Measurements from ENCODE around the gene ACBD6. TPM values are rescaled to one million over a fixed set of nuclear protein-coding genes. Genes with fewer than 3 reads are reported as not detected.

Gene ACBD6
- total and polyA plus RNA-seq, 2 donors (not counting 1 experiment from before 2014, with no cell fraction given): 52.9 to 80.9 TPM

- H3K9me3 Mint-ChIP-seq (ENCODE audit: insufficient read depth): no peaks in the 10 kb centered on the region
- Histone ChIP-seq H2AFZ (ENCODE audit: insufficient read depth, low read depth, low read length, poor library complexity, severe bottlenecking) (no peak overlapping the region), H3K27me3 (replicated peaks in 1 of 4; ENCODE audit: control extremely low read depth in 1 of 4, control insufficient read depth in 3 of 4, insufficient read depth in 4 of 4, low read length in 3 of 4) (peaks cover 0 to 4% (median 0%) of the 10 kb centered on the region in 4 experiments), H3K9ac (ENCODE audit: low read length) (no peak overlapping the region), H4K20me1 (ENCODE audit: control insufficient read depth, insufficient read depth, low read length, poor library complexity, severe bottlenecking) (no peaks in the 10 kb centered on the region), H3K4me3 (ENCODE audit: control extremely low read depth in 1 of 5, extremely low read depth in 1 of 5, insufficient read depth in 1 of 5, low read depth in 2 of 5, low read length in 4 of 5) (no peak overlapping the region), H3K4me1 (ENCODE audit: control insufficient read depth in 2 of 2, insufficient read depth in 2 of 2, low read length in 2 of 2) (no peaks in the 10 kb centered on the region), H3K27ac (ENCODE audit: low read length in 2 of 2) (no peak overlapping the region), H3K36me3 (replicated peaks in 1 of 2; ENCODE audit: control extremely low read depth in 1 of 2, control insufficient read depth in 1 of 2, extremely low read depth in 1 of 2, insufficient read depth in 2 of 2, low read length in 1 of 2) (no peaks in the 10 kb centered on the region), H3K4me2 (replicated peaks; ENCODE audit: low read depth, low read length, poor library complexity, severe bottlenecking) (no peak overlapping the region), H3K79me2 (ENCODE audit: control insufficient read depth, insufficient read depth, low read length) (no peaks in the 10 kb centered on the region), H3K9me3 (ENCODE audit: control extremely low read depth in 1 of 3, control insufficient read depth in 2 of 3, insufficient read depth in 1 of 3, low read length in 2 of 3) (no peaks in the 10 kb centered on the region)
- no peak for TF ChIP-seq CTCF (IDR thresholded peaks at IDR 0.05)
- no peak overlapping the region for H3K4me3 Mint-ChIP-seq
- 93% methylated on average over 4 of the region's 7 CpGs for WGBS (ENCODE audit: insufficient coverage)
- intact Hi-C loops (cut with micrococcal nuclease): loop anchor here (5.0 kb wide), 1 partner anchor 328 kb away; no protein-coding TSS in a partner anchor
- ChIA-PET CTCF (interaction anchor here (1.0 to 15.0 kb wide), 4 partner anchors 17 to 328 kb away, joined by 3 to 210 read pairs (median 30); no protein-coding TSS in a partner anchor), POLR2A (no interaction called here)
- peaks cover 11% of the 10 kb centered on the region for H3K27me3 Mint-ChIP-seq
- no peaks in the 10 kb centered on the region for H3K4me1 Mint-ChIP-seq
- no peak overlapping the region for H3K27ac Mint-ChIP-seq
- DNase-seq: no peak
- ATAC-seq (ENCODE audit: low read depth): no peak
Observed at GRCh38 chr1:180534214-180534613, 31.8 kb upstream of the ACBD6 start.

- DNase-seq (peak; percentile 68), ATAC-seq (ENCODE audit: low read depth) (no peak)
- intact Hi-C loops (cut with micrococcal nuclease): loop anchor here (1.0 to 5.0 kb wide), 2 partner anchors 329 to 633 kb away; no protein-coding TSS in a partner anchor
- peak overlapping the region; percentile 51 for H2AFZ ChIP-seq (ENCODE audit: insufficient read depth, low read depth, low read length, poor library complexity, severe bottlenecking)
- Mint-ChIP-seq H3K4me3 (no peak overlapping the region), H3K27ac (no peak overlapping the region), H3K4me1 (no peaks in the 10 kb centered on the region), H3K9me3 (ENCODE audit: insufficient read depth) (no peaks in the 10 kb centered on the region), H3K27me3 (peaks cover 6% of the 10 kb centered on the region)
- H3K4me2 ChIP-seq (replicated peaks; ENCODE audit: low read depth, low read length, poor library complexity, severe bottlenecking): no peak overlapping the region
- H3K79me2 ChIP-seq (ENCODE audit: control insufficient read depth, insufficient read depth, low read length): no peaks in the 10 kb centered on the region
- H3K9ac ChIP-seq (ENCODE audit: low read length): no peak overlapping the region
- no peaks in the 10 kb centered on the region for H3K4me1 ChIP-seq (ENCODE audit: control insufficient read depth in 2 of 2, insufficient read depth in 2 of 2, low read length in 2 of 2)
- POLR2A ChIA-PET: no interaction called here
- WGBS (ENCODE audit: insufficient coverage): 75% methylated on average over 1 of the region's 10 CpGs
- no peaks in the 10 kb centered on the region for H3K36me3 ChIP-seq (replicated peaks in 1 of 2; ENCODE audit: control extremely low read depth in 1 of 2, control insufficient read depth in 1 of 2, extremely low read depth in 1 of 2, insufficient read depth in 2 of 2, low read length in 1 of 2)
- CTCF ChIA-PET: interaction anchor here (0.9 to 15.0 kb wide), 8 partner anchors 16 to 636 kb away, joined by 3 to 210 read pairs (median 4); no protein-coding TSS in a partner anchor
- no peak overlapping the region for H3K4me3 ChIP-seq (ENCODE audit: control extremely low read depth in 1 of 5, extremely low read depth in 1 of 5, insufficient read depth in 1 of 5, low read depth in 2 of 5, low read length in 4 of 5)
- no peaks in the 10 kb centered on the region for H3K9me3 ChIP-seq (ENCODE audit: control extremely low read depth in 1 of 3, control insufficient read depth in 2 of 3, insufficient read depth in 1 of 3, low read length in 2 of 3)
- no peaks in the 10 kb centered on the region for H4K20me1 ChIP-seq (ENCODE audit: control insufficient read depth, insufficient read depth, low read length, poor library complexity, severe bottlenecking)
- H3K27ac ChIP-seq (ENCODE audit: low read length in 2 of 2): no peak overlapping the region
- TF ChIP-seq CTCF (IDR thresholded peaks at IDR 0.05) (peak; percentile 77), EZH2 (IDR thresholded peaks at IDR 0.05; ENCODE audit: borderline replicate concordance, insufficient read depth, low read depth, low read length, poor library complexity, severe bottlenecking) (no peak)
- H3K27me3 ChIP-seq (replicated peaks in 1 of 4; ENCODE audit: control extremely low read depth in 1 of 4, control insufficient read depth in 3 of 4, insufficient read depth in 4 of 4, low read length in 3 of 4): peaks cover 0 to 4% (median 0%) of the 10 kb centered on the region in 4 experiments
Observed at GRCh38 chr1:180533266-180533987, 31.1 kb upstream of the ACBD6 start.

All from B cell (primary cell).